ENCODE data around the gene SFRP4. TPM values are rescaled to one million over a fixed set of nuclear protein-coding genes. Genes with fewer than 3 reads are reported as not detected.

The SFRP4 gene
- total and polyA plus RNA-seq, 2 of the 4 experiments (the other 2 are of a cell fraction), result not detected

- Histone ChIP-seq H3K4me3 (ENCODE audit: insufficient read depth, low read depth, low read length) (no peak overlapping the region), H3K23ac (ENCODE audit: low read depth, low read length) (no peak overlapping the region), H2BK15ac (ENCODE audit: low read depth, low read length) (no peak overlapping the region), H4K91ac (ENCODE audit: insufficient read depth, low read depth, low read length) (no peak overlapping the region), H2AFZ (replicated peaks; ENCODE audit: low read length, poor library complexity) (no peak overlapping the region), H4K8ac (ENCODE audit: low read depth in 2 of 2, low read length in 2 of 2) (no peak overlapping the region), H3K27me3 (ENCODE audit: control insufficient read depth, insufficient read depth, low read length) (no peaks in the 10 kb centered on the region), H3K9ac (ENCODE audit: low read depth, low read length) (no peak overlapping the region), H3K36me3 (ENCODE audit: control insufficient read depth, insufficient read depth, low read length) (no peaks in the 10 kb centered on the region), H2AK9ac (replicated peaks; ENCODE audit: low read depth, low read length, poor library complexity) (no peak overlapping the region), H3K4me2 (ENCODE audit: low read depth, low read length) (no peak overlapping the region), H3K79me1 (ENCODE audit: low read depth in 1 of 2, low read length in 2 of 2) (no peaks in the 10 kb centered on the region), H3K56ac (ENCODE audit: extremely low read depth, insufficient read depth, low read length) (no peak overlapping the region), H4K20me1 (ENCODE audit: insufficient read depth, low read length) (no peaks in the 10 kb centered on the region), H2BK120ac (ENCODE audit: low read depth, low read length) (no peak overlapping the region), H4K5ac (ENCODE audit: low read depth, low read length) (no peak overlapping the region), H2BK5ac (ENCODE audit: low read depth, low read length, poor library complexity, severe bottlenecking) (no peak overlapping the region), H3K14ac (replicated peaks; ENCODE audit: low read depth, low read length) (no peak overlapping the region), H3K4ac (ENCODE audit: low read depth, low read length) (no peak overlapping the region), H2AK5ac (ENCODE audit: low read depth, low read length) (no peak overlapping the region), H3K4me1 (ENCODE audit: control insufficient read depth, insufficient read depth, low read length) (no peaks in the 10 kb centered on the region), H2BK20ac (ENCODE audit: low read depth, low read length) (no peak overlapping the region), H3K9me1 (ENCODE audit: insufficient read depth, low read length) (no peaks in the 10 kb centered on the region), H3K27ac (ENCODE audit: insufficient read depth, low read length) (no peak overlapping the region), H3K18ac (ENCODE audit: low read depth, low read length) (no peak overlapping the region), H3K9me3 (ENCODE audit: control insufficient read depth, insufficient read depth, low read length) (peaks cover 15% of the 10 kb centered on the region)
- dilution Hi-C loops (cut with HindIII; ENCODE audit: low sequenced_read_pairs, unreplicated experiment) (no loop called here), intact Hi-C loops (cut with micrococcal nuclease) (no loop called here), in situ Hi-C loops (cut with MboI; ENCODE audit: low sequenced_read_pairs) (no loop called here)
- no peak for TF ChIP-seq USF2 (IDR thresholded peaks at IDR 0.05; ENCODE audit: low read depth, low read length)
- no peak for TF ChIP-seq CHD1 (IDR thresholded peaks at IDR 0.05; ENCODE audit: low read depth, low read length)
- TF ChIP-seq CTCF (conservative IDR thresholded peaks at IDR 0.05; ENCODE audit: low read depth, low read length), result no peak
- TF ChIP-seq MAZ (IDR thresholded peaks at IDR 0.05; ENCODE audit: borderline replicate concordance, low read depth, low read length), result no peak
- TF ChIP-seq ELK1 (IDR thresholded peaks at IDR 0.05; ENCODE audit: borderline replicate concordance, low read depth, low read length), result no peak
- no peak for TF ChIP-seq NFE2L2 (IDR thresholded peaks at IDR 0.05; ENCODE audit: low read depth, low read length)
- TF ChIP-seq RCOR1 (IDR thresholded peaks at IDR 0.05; ENCODE audit: insufficient replicate concordance, low read length), result no peak
- TF ChIP-seq FOS (IDR thresholded peaks at IDR 0.05; ENCODE audit: low read depth, low read length), result no peak
- no peak for TF ChIP-seq SMC3 (IDR thresholded peaks at IDR 0.05; ENCODE audit: low read depth, low read length)
- TF ChIP-seq POLR2A (IDR thresholded peaks at IDR 0.05; ENCODE audit: low read depth, low read length), result no peak
- no peak for TF ChIP-seq CEBPB (IDR thresholded peaks at IDR 0.05; ENCODE audit: low read depth, low read length)
- no peak for TF ChIP-seq MAFK (IDR thresholded peaks at IDR 0.05; ENCODE audit: low read depth, low read length)
- TF ChIP-seq RFX5 (IDR thresholded peaks at IDR 0.05; ENCODE audit: low read depth, low read length), result no peak
- no peak for TF ChIP-seq BHLHE40 (IDR thresholded peaks at IDR 0.05; ENCODE audit: low read depth, low read length)
- TF ChIP-seq MXI1 (IDR thresholded peaks at IDR 0.05; ENCODE audit: borderline replicate concordance, low read depth, low read length), result no peak
- 81% methylated on average over 5 of the region's 7 CpGs; no CpG with 5 or more reads in 1 of the 2 experiments for WGBS, 2 experiments (ENCODE audit: extremely low coverage in 2 of 2, insufficient read length in 1 of 2)
- no peak for ATAC-seq (ENCODE audit: low read depth)
- POLR2A ChIA-PET (ENCODE audit: unreplicated experiment), result no interaction called here
- DNase-seq, result no peak
- CTCF ChIA-PET, result no interaction called here
- BruUV-seq (replicated peaks), result no TSS peak
Observed at GRCh38 chr7:37947941-37948210, 31.3 kb upstream of the SFRP4 start.

Measured in IMR-90 (cell line).